Measurements from ENCODE around the gene NUP35. TPM values are rescaled to one million over a fixed set of nuclear protein-coding genes. Genes with fewer than 3 reads are reported as not detected.

Gene NUP35
- total RNA-seq, 2 donors from 2014 or later: 14.8 to 16.4 TPM

GRCh38 chr2:183093857-183094657 is 30.2 kb upstream of the NUP35 start:
- TF ChIP-seq, protein P1, sequence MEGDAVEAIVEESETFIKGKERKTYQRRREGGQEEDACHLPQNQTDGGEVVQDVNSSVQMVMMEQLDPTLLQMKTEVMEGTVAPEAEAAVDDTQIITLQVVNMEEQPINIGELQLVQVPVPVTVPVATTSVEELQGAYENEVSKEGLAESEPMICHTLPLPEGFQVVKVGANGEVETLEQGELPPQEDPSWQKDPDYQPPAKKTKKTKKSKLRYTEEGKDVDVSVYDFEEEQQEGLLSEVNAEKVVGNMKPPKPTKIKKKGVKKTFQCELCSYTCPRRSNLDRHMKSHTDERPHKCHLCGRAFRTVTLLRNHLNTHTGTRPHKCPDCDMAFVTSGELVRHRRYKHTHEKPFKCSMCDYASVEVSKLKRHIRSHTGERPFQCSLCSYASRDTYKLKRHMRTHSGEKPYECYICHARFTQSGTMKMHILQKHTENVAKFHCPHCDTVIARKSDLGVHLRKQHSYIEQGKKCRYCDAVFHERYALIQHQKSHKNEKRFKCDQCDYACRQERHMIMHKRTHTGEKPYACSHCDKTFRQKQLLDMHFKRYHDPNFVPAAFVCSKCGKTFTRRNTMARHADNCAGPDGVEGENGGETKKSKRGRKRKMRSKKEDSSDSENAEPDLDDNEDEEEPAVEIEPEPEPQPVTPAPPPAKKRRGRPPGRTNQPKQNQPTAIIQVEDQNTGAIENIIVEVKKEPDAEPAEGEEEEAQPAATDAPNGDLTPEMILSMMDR (IDR thresholded peaks at IDR 0.05): no peak
- no peak for TF ChIP-seq POLR2A (IDR thresholded peaks at IDR 0.05)
- no peak for TF ChIP-seq POLR2AphosphoS5 (IDR thresholded peaks at IDR 0.05)
- H3K4me1 ChIP-seq (replicated peaks): no peaks in the 10 kb centered on the region
- no peaks in the 10 kb centered on the region for H3K36me3 ChIP-seq
- no peak overlapping the region for H3K4me3 ChIP-seq
- H3K27ac ChIP-seq: no peak overlapping the region
- 55% methylated on average over 2 of the region's 2 CpGs for WGBS
- H3K27me3 ChIP-seq (replicated peaks; ENCODE audit: insufficient read depth): no peaks in the 10 kb centered on the region
- intact Hi-C loops (cut with DNase I): no loop called here
- no peak for DNase-seq (ENCODE audit: low spot score)
- H3K9me3 ChIP-seq: no peaks in the 10 kb centered on the region

DNA sequence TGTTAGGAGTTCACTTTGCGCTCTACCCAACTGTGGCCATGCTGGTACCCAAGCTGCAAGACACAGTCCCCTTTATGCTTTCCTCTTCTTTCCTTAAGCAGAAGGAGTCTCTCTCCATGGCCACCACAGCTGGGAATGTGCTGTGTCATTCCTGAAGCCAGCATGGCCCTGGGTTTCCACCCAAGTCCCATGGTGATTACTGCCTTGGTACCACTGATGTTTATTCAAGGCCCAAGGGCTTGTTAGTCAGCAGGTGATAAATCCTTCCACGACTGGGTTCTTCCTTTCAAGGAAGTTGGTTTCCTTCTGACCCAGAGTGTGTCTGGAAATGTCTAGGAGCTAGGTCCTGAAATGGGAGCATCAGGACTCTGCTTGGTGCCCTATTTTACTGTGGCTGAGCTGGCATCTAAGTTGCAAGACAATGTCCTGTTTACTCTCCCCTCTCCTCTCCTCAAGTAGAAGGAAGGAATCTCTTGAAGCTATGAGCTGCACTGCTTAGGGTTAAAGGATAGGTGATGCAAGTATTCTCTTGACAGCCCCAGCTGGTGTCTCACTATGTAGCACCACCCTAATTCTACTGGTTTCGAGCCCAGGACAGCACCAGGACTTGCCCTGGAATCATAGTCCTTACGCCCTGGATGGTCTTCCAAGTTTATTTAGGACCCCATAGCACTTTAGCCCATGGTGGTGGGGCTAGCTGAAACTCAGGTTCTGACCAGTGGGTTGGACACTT is 18.7 kb upstream of the NUP35 start:
- WGBS: 75% methylated on average over 4 of the region's 4 CpGs
- no peak overlapping the region for H3K27ac ChIP-seq

DNA sequence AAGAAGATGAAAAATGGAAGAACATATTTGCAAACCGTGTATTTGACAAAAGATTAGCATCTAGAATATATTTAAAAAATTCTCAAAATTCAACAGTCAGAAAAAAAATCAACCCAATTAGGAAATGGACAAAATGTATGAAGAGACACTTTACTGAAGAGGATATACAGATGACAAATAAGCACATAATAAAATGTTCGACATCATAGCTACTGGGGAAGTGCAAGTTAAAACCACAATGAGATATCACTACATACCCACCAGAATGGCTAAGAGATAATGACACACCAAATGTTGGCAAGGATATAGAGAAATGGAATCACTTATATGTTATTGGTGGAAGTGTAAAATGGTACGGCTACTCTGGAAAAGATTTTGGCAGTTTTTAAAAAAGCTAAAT is 11.7 kb upstream of the NUP35 start:
- WGBS: 87% methylated on average over 3 of the region's 3 CpGs
- no peak overlapping the region for H3K27ac ChIP-seq
- no peak for DNase-seq (ENCODE audit: low spot score)
- H3K4me1 ChIP-seq (replicated peaks): no peaks in the 10 kb centered on the region
- TF ChIP-seq, protein P1 (IDR thresholded peaks at IDR 0.05): no peak
- no peak for TF ChIP-seq POLR2A (IDR thresholded peaks at IDR 0.05)
- no peak for TF ChIP-seq POLR2AphosphoS5 (IDR thresholded peaks at IDR 0.05)
- H3K9me3 ChIP-seq: no peaks in the 10 kb centered on the region
- intact Hi-C loops (cut with DNase I): no loop called here
- no peaks in the 10 kb centered on the region for H3K36me3 ChIP-seq
- H3K27me3 ChIP-seq (replicated peaks; ENCODE audit: insufficient read depth): peaks cover 3% of the 10 kb centered on the region
- H3K4me3 ChIP-seq: no peak overlapping the region

More for the DNA sequence above, 18.7 kb upstream of the NUP35 start:
- H3K4me1 ChIP-seq (replicated peaks): no peaks in the 10 kb centered on the region
- TF ChIP-seq POLR2AphosphoS5 (IDR thresholded peaks at IDR 0.05) (no peak), POLR2A (IDR thresholded peaks at IDR 0.05) (no peak)
- TF ChIP-seq, protein P1 (IDR thresholded peaks at IDR 0.05): no peak
- H3K27me3 ChIP-seq (replicated peaks; ENCODE audit: insufficient read depth): no peaks in the 10 kb centered on the region
- intact Hi-C loops (cut with DNase I): no loop called here
- H3K36me3 ChIP-seq: no peaks in the 10 kb centered on the region
- no peaks in the 10 kb centered on the region for H3K9me3 ChIP-seq
- H3K4me3 ChIP-seq: no peak overlapping the region
- DNase-seq (ENCODE audit: low spot score): no peak

GRCh38 chr2:183113630-183114029 is 10.6 kb upstream of the NUP35 start:
- H3K4me3 ChIP-seq: no peak overlapping the region
- no peak for DNase-seq (ENCODE audit: low spot score)
- 27% methylated on average over 2 of the region's 2 CpGs for WGBS
- TF ChIP-seq POLR2A (IDR thresholded peaks at IDR 0.05) (no peak), POLR2AphosphoS5 (IDR thresholded peaks at IDR 0.05) (no peak)
- TF ChIP-seq, protein P1 (IDR thresholded peaks at IDR 0.05): no peak
- H3K4me1 ChIP-seq (replicated peaks): no peaks in the 10 kb centered on the region
- H3K9me3 ChIP-seq: no peaks in the 10 kb centered on the region
- H3K36me3 ChIP-seq: no peaks in the 10 kb centered on the region
- H3K27me3 ChIP-seq (replicated peaks; ENCODE audit: insufficient read depth): peaks cover 3% of the 10 kb centered on the region
- no peak overlapping the region for H3K27ac ChIP-seq
- intact Hi-C loops (cut with DNase I): no loop called here
